ENCODE results near the gene RNF26.
A peak's percentile ranks its signal among the peaks of the same experiment; 100 is the strongest.

The RNF26 gene

GRCh38 chr11:119361056-119361787 lies 26.9 kb downstream of the RNF26 start (continued):
- TF ChIP-seq ZNF23 (tag by site-specific recombination; IDR thresholded peaks at IDR 0.05; ENCODE audit: borderline replicate concordance) (no peak), ZNF221 (tag by site-specific recombination; IDR thresholded peaks at IDR 0.05; ENCODE audit: borderline replicate concordance) (no peak), SP7 (tag by site-specific recombination; IDR thresholded peaks at IDR 0.05) (peak; percentile 69), ZNF596 (tag by site-specific recombination; IDR thresholded peaks at IDR 0.05) (no peak), ZNF645 (tag by site-specific recombination; IDR thresholded peaks at IDR 0.05) (no peak), OVOL3 (tag by site-specific recombination; IDR thresholded peaks at IDR 0.05) (no peak), ZNF555 (tag by site-specific recombination; conservative IDR thresholded peaks at IDR 0.05) (no peak), MZF1 (tag by site-specific recombination; IDR thresholded peaks at IDR 0.05; ENCODE audit: borderline replicate concordance) (no peak), ZNF26 (tag by site-specific recombination; IDR thresholded peaks at IDR 0.05) (no peak), ZBTB20 (tag by site-specific recombination; IDR thresholded peaks at IDR 0.05) (no peak), SP3 (tag by site-specific recombination; IDR thresholded peaks at IDR 0.05) (no peak), ZNF214 (tag by site-specific recombination; IDR thresholded peaks at IDR 0.05; ENCODE audit: borderline replicate concordance) (no peak), ZNF610 (tag by site-specific recombination; IDR thresholded peaks at IDR 0.05; ENCODE audit: borderline replicate concordance) (no peak), ZNF223 (tag by site-specific recombination; IDR thresholded peaks at IDR 0.05) (no peak), ZNF132 (tag by site-specific recombination; IDR thresholded peaks at IDR 0.05; ENCODE audit: borderline replicate concordance) (no peak), SALL2 (tag by site-specific recombination; IDR thresholded peaks at IDR 0.05; ENCODE audit: borderline replicate concordance) (no peak), ZNF623 (tag by site-specific recombination; IDR thresholded peaks at IDR 0.05) (no peak), ZNF639 (tag by site-specific recombination; IDR thresholded peaks at IDR 0.05) (0 out of 2 replicates have a peak, but pooled peaks have one; percentile 23), ZNF549 (tag by site-specific recombination; IDR thresholded peaks at IDR 0.05) (no peak), YY1 (tag by site-specific recombination; IDR thresholded peaks at IDR 0.05) (no peak), ZFHX2 (tag by site-specific recombination; conservative IDR thresholded peaks at IDR 0.05) (peak; percentile 85), ZNF501 (tag by site-specific recombination; IDR thresholded peaks at IDR 0.05) (no peak), GLIS1 (tag by site-specific recombination; IDR thresholded peaks at IDR 0.05) (peak; percentile 48), ZNF76 (tag by site-specific recombination; IDR thresholded peaks at IDR 0.05; ENCODE audit: borderline replicate concordance, low read depth) (no peak), ZNF155 (tag by site-specific recombination; IDR thresholded peaks at IDR 0.05) (no peak), OSR2 (tag by site-specific recombination; IDR thresholded peaks at IDR 0.05) (peak; percentile 83), ZNF350 (tag by site-specific recombination; IDR thresholded peaks at IDR 0.05) (no peak), TRIM28 (IDR thresholded peaks at IDR 0.05; ENCODE audit: borderline replicate concordance, low read length) (peak; percentile 84; the same call in 1 of the 2 replicates), EGR2 (tag by site-specific recombination; IDR thresholded peaks at IDR 0.05; ENCODE audit: low read depth) (peak; percentile 86), ZNF24 (tag by site-specific recombination; IDR thresholded peaks at IDR 0.05) (no peak), ZNF175 (tag by site-specific recombination; IDR thresholded peaks at IDR 0.05) (no peak), AEBP2 (tag by site-specific recombination; IDR thresholded peaks at IDR 0.05; ENCODE audit: borderline replicate concordance) (no peak), ATF2 (tag by site-specific recombination; IDR thresholded peaks at IDR 0.05; ENCODE audit: low read depth) (no peak), ZNF16 (tag by site-specific recombination; IDR thresholded peaks at IDR 0.05; ENCODE audit: low read depth) (no peak), KLF9 (tag by site-specific recombination; IDR thresholded peaks at IDR 0.05; ENCODE audit: low read depth) (no peak)

All from HEK293 (cell line).